ENCODE data around the gene DNM1L.

GRCh38 chr12:32754111-32754510, 75.0 kb downstream of the DNM1L start:
- TF ChIP-seq CTCF (conservative IDR thresholded peaks at IDR 0.05; ENCODE audit: low read length), result no peak
- no peak for TF ChIP-seq EZH2phosphoT487 (IDR thresholded peaks at IDR 0.05; ENCODE audit: borderline replicate concordance, low read depth, low read length)

Measured in OCI-LY7 (cell line).